H9 (cell line): ENCODE results near the gene AGK. TPM values are rescaled to one million over a fixed set of nuclear protein-coding genes. Genes with fewer than 3 reads are reported as not detected.

Experiments
- DNase-seq: peaks from one replicate; pipeline ENCODE4 v3.0.0-alpha.2; 2017
- H2AFZ ChIP-seq: one replicate; pipeline ENCODE4 v1.6.1; 2013; ENCODE audit warnings: mild to moderate bottlenecking, low read length, control low read depth, moderate library complexity
- H2AK5ac ChIP-seq: 2 replicates; pipeline ENCODE4 v1.6.1; 2013; ENCODE audit warnings: low read length, control low read depth, mixed read lengths; ENCODE audit not compliant: insufficient read length
- H2BK120ac ChIP-seq: one replicate; pipeline ENCODE4 v1.6.1; 2013; ENCODE audit warnings: low read depth, mild to moderate bottlenecking, low read length, control low read depth, inconsistent platforms; ENCODE audit not compliant: poor library complexity, severe bottlenecking
- H2BK12ac ChIP-seq: 2 replicates; pipeline ENCODE4 v1.6.1; 2013; ENCODE audit warnings: low read length, control low read depth, mixed read lengths, low read depth; ENCODE audit not compliant: insufficient read length
- H2BK15ac ChIP-seq: 2 replicates; pipeline ENCODE4 v1.6.1; 2013; ENCODE audit warnings: low read depth, low read length, control low read depth
- H2BK20ac ChIP-seq: one replicate; pipeline ENCODE4 v1.6.1; 2013; ENCODE audit warnings: low read depth, mild to moderate bottlenecking, low read length, control low read depth, inconsistent platforms; ENCODE audit not compliant: poor library complexity, severe bottlenecking
- H2BK5ac ChIP-seq: 2 replicates; pipeline ENCODE4 v1.6.1; 2013; ENCODE audit warnings: low read length, control low read depth, mixed read lengths; ENCODE audit not compliant: insufficient read length
- H3K14ac ChIP-seq: 2 replicates; pipeline ENCODE4 v1.6.1; 2013; ENCODE audit warnings: low read length, control low read depth; ENCODE audit not compliant: insufficient read depth
- H3K18ac ChIP-seq: 2 replicates; pipeline ENCODE4 v1.6.1; 2013; ENCODE audit warnings: low read depth, mild to moderate bottlenecking, mixed read lengths, low read length, control low read depth; ENCODE audit not compliant: insufficient read length
- H3K23ac ChIP-seq: 2 replicates; pipeline ENCODE4 v1.6.1; 2013; ENCODE audit warnings: low read length, control low read depth, mixed read lengths, low read depth; ENCODE audit not compliant: insufficient read length
- H3K23me2 ChIP-seq: 2 replicates; pipeline ENCODE4 v1.6.1; 2013; ENCODE audit warnings: low read depth, mild to moderate bottlenecking, mixed read lengths, low read length, control low read depth; ENCODE audit not compliant: insufficient read length, poor library complexity, severe bottlenecking
- H3K27ac ChIP-seq: 2 replicates; pipeline ENCODE4 v1.5.1; 2013; ENCODE audit warnings: low read length, control low read depth, mixed read lengths, low read depth; ENCODE audit not compliant: insufficient read length
- H3K27me3 ChIP-seq: 2 replicates; pipeline ENCODE4 v1.6.1; 2013; ENCODE audit warnings: low read length, control low read depth, inconsistent platforms; ENCODE audit not compliant: insufficient read depth
- H3K4ac ChIP-seq: 2 replicates; pipeline ENCODE4 v1.6.1; 2013; ENCODE audit warnings: low read depth, mild to moderate bottlenecking, control low read depth, inconsistent platforms, low read length, moderate library complexity
- H3K4me1 ChIP-seq: 2 replicates; pipeline ENCODE4 v1.6.1; 2013; ENCODE audit warnings: low read length, control low read depth, inconsistent platforms; ENCODE audit not compliant: insufficient read depth
- H3K4me2 ChIP-seq: 2 replicates; pipeline ENCODE4 v1.6.1; 2013; ENCODE audit warnings: low read length, control low read depth, mixed read lengths; ENCODE audit not compliant: insufficient read length, insufficient read depth
- H3K56ac ChIP-seq: 2 replicates; pipeline ENCODE4 v1.6.1; 2013; ENCODE audit warnings: low read depth, mild to moderate bottlenecking, mixed read lengths, low read length, control low read depth; ENCODE audit not compliant: insufficient read length
- H3K79me1 ChIP-seq: 2 replicates; pipeline ENCODE4 v1.6.1; 2013; ENCODE audit warnings: low read depth, mild to moderate bottlenecking, moderate library complexity, low read length, control low read depth, inconsistent platforms; ENCODE audit not compliant: insufficient read depth, poor library complexity, severe bottlenecking
- H3K79me2 ChIP-seq: 2 replicates; pipeline ENCODE4 v1.6.1; 2013; ENCODE audit warnings: low read length, control low read depth, inconsistent platforms; ENCODE audit not compliant: insufficient read depth
- H3K9ac ChIP-seq: 2 replicates; pipeline ENCODE4 v1.6.1; 2013; ENCODE audit warnings: low read length, control low read depth, mixed read lengths; ENCODE audit not compliant: insufficient read length; ENCODE audit errors: extremely low read depth
- H3K9me3 ChIP-seq: one replicate; pipeline ENCODE4 v1.6.1; 2013; ENCODE audit warnings: low read depth, low read length, inconsistent platforms; ENCODE audit not compliant: control insufficient read depth
- H3T11ph ChIP-seq: one replicate; pipeline ENCODE4 v1.6.1; 2013; ENCODE audit warnings: mild to moderate bottlenecking, low read length, control low read depth, inconsistent platforms
- H4K20me1 ChIP-seq: one replicate; pipeline ENCODE4 v1.6.1; 2013; ENCODE audit not compliant: control insufficient read depth, insufficient read length, insufficient read depth
- H4K5ac ChIP-seq: 2 replicates; pipeline ENCODE4 v1.6.1; 2013; ENCODE audit warnings: low read depth, mild to moderate bottlenecking, mixed read lengths, low read length, control low read depth; ENCODE audit not compliant: insufficient read length
- H4K8ac ChIP-seq: replicated peaks from 2 replicates; pipeline ENCODE4 v1.6.1; 2013; ENCODE audit warnings: low read length, control low read depth, mixed read lengths, low read depth; ENCODE audit not compliant: insufficient read length
- H4K91ac ChIP-seq: 2 replicates; pipeline ENCODE4 v1.6.1; 2013; ENCODE audit warnings: low read depth, mild to moderate bottlenecking, moderate library complexity, mixed read lengths, low read length, control low read depth; ENCODE audit not compliant: insufficient read length
- H3K27ac Mint-ChIP-seq, 3 experiments: 2 replicates in 2 of 3; 3 replicates in 1 of 3; pipeline ENCODE4 v1.8.0; 2020 to 2021; ENCODE audit warnings: mixed read lengths in 3 of 3, mild to moderate bottlenecking in 1 of 3, moderate library complexity in 1 of 3
- H3K27me3 Mint-ChIP-seq: 2 replicates; pipeline ENCODE4 v1.8.0; 2021; ENCODE audit warnings: low read depth, mild to moderate bottlenecking, moderate library complexity, mixed read lengths
- H3K36me3 Mint-ChIP-seq, 3 experiments: 2 replicates in 2 of 3; 3 replicates in 1 of 3; pipeline ENCODE4 v1.8.0; 2020 to 2021; ENCODE audit warnings: low read depth in 3 of 3, mixed read lengths in 3 of 3; ENCODE audit not compliant: insufficient read depth in 1 of 3
- H3K4me1 Mint-ChIP-seq, 2 experiments: 2 replicates each; pipeline ENCODE4 v1.8.0; 2020; ENCODE audit warnings: mixed read lengths in 2 of 2
- H3K4me3 Mint-ChIP-seq, 2 experiments: 2 replicates in 1 of 2; 3 replicates in 1 of 2; pipeline ENCODE4 v1.8.0; 2020 to 2021; ENCODE audit warnings: mild to moderate bottlenecking in 2 of 2, mixed read lengths in 2 of 2, moderate library complexity in 1 of 2
- H3K9me3 Mint-ChIP-seq, 2 experiments: 2 replicates in 1 of 2; 3 replicates in 1 of 2; pipeline ENCODE4 v1.8.0; 2020; ENCODE audit warnings: mild to moderate bottlenecking in 2 of 2, mixed read lengths in 2 of 2, moderate library complexity in 1 of 2
- total RNA-seq: library from RNA; stranded (reverse); gene quantifications from 2 replicates; pipeline ENCODE4 v1.2.1, GENCODE V29; 2021
- TF ChIP-seq, protein P1 (sequence below): fragments of 200-600 bp; sonication (generic); conservative IDR thresholded peaks from 3 replicates; pipeline ENCODE4 v1.8.0; 2021; ENCODE audit warnings: antibody characterized with exemption, mild to moderate bottlenecking

AGK gene
- total RNA-seq, 1 experiment from 2014 or later: 35.1 TPM

GRCh38 chr7:141645188-141645587 lies 94.0 kb downstream of the AGK start:
- Histone ChIP-seq H3K9ac (no peak overlapping the region), H3K4ac (no peak overlapping the region), H3K18ac (no peak overlapping the region), H3K4me2 (no peak overlapping the region), H3K14ac (no peak overlapping the region), H2BK5ac (no peak overlapping the region), H3K27me3 (no peaks in the 10 kb centered on the region), H2BK120ac (no peak overlapping the region), H2AFZ (no peak overlapping the region), H4K20me1 (no peaks in the 10 kb centered on the region), H2AK5ac (no peak overlapping the region), H2BK12ac (no peak overlapping the region), H2BK15ac (no peak overlapping the region), H3K4me1 (no peaks in the 10 kb centered on the region), H3T11ph (no peak overlapping the region), H3K27ac (no peak overlapping the region), H4K5ac (no peak overlapping the region), H3K23ac (no peak overlapping the region), H3K23me2 (no peaks in the 10 kb centered on the region), H3K9me3 (no peaks in the 10 kb centered on the region), H4K8ac (no peak overlapping the region), H4K91ac (no peak overlapping the region), H3K56ac (no peak overlapping the region), H3K79me2 (no peaks in the 10 kb centered on the region), H3K79me1 (no peaks in the 10 kb centered on the region), H2BK20ac (no peak overlapping the region)
- Mint-ChIP-seq H3K36me3 (peaks cover 4 to 16% (median 10%) of the 10 kb centered on the region in 3 experiments; a peak in 5 of 7 replicates), H3K4me1 (peaks cover 7 to 8% of the 10 kb centered on the region in 2 experiments), H3K27me3 (no peaks in the 10 kb centered on the region), H3K4me3 (no peak overlapping the region), H3K9me3 (no peaks in the 10 kb centered on the region), H3K27ac (no peak overlapping the region)
- no peak for DNase-seq
- TF ChIP-seq, protein P1, sequence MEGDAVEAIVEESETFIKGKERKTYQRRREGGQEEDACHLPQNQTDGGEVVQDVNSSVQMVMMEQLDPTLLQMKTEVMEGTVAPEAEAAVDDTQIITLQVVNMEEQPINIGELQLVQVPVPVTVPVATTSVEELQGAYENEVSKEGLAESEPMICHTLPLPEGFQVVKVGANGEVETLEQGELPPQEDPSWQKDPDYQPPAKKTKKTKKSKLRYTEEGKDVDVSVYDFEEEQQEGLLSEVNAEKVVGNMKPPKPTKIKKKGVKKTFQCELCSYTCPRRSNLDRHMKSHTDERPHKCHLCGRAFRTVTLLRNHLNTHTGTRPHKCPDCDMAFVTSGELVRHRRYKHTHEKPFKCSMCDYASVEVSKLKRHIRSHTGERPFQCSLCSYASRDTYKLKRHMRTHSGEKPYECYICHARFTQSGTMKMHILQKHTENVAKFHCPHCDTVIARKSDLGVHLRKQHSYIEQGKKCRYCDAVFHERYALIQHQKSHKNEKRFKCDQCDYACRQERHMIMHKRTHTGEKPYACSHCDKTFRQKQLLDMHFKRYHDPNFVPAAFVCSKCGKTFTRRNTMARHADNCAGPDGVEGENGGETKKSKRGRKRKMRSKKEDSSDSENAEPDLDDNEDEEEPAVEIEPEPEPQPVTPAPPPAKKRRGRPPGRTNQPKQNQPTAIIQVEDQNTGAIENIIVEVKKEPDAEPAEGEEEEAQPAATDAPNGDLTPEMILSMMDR: no peak
